DND-41 (cell line): ENCODE results near the gene GOLGA6L7.
"Not testable (repeated sequence)": the region's sequence is repeated elsewhere in the genome, so short reads cannot be mapped to it uniquely, and the experiment has no call there.

Source experiments
- CTCF ChIP-seq: IDR thresholded peaks from 2 replicates; pipeline ENCODE4 v1.5.1; 2012; ENCODE audit warnings: borderline replicate concordance, low read length, moderate library complexity, mild to moderate bottlenecking; ENCODE audit not compliant: poor library complexity, severe bottlenecking; ENCODE audit errors: extremely low read depth
- EZH2 ChIP-seq: IDR thresholded peaks from 3 replicates; pipeline ENCODE4 v1.6.1; 2012; ENCODE audit warnings: borderline replicate concordance, low read depth, mild to moderate bottlenecking, moderate library complexity, low read length, inconsistent platforms; ENCODE audit not compliant: severe bottlenecking

GRCh38 chr15:28834957-28835585 lies 13.4 kb downstream of the GOLGA6L7 start:
- TF ChIP-seq CTCF, EZH2: not testable (repeated sequence)
